T-helper 2 cell treated with Interferon-gamma antibody and Interleukin-4, amounts not matched to agents 100 ng/mL and 5 ng/mL, for 36 hours (primary cell): ENCODE results near the gene STK32C. TPM values are rescaled to one million over a fixed set of nuclear protein-coding genes. Genes with fewer than 3 reads are reported as not detected.
"Not testable (repeated sequence)": the region's sequence is repeated elsewhere in the genome, so short reads cannot be mapped to it uniquely, and the experiment has no call there.

ENCODE experiments used
- intact Hi-C: fragments of 100-400 bp; cut with micrococcal nuclease; formaldehyde crosslinking; loops from one replicate; pipeline ENCODE4 v1.15.1; 2023
- total RNA-seq: library from RNA; stranded (reverse); gene quantifications from 2 replicates; pipeline ENCODE4 v1.2.3, GENCODE V29; 2022

The STK32C gene
- total RNA-seq, 1 donor from 2014 or later: 10.6 TPM

- intact Hi-C loops: no loop called here
Measured at GRCh38 chr10:132338876-132339275, 31.1 kb upstream of the STK32C start.

DNA sequence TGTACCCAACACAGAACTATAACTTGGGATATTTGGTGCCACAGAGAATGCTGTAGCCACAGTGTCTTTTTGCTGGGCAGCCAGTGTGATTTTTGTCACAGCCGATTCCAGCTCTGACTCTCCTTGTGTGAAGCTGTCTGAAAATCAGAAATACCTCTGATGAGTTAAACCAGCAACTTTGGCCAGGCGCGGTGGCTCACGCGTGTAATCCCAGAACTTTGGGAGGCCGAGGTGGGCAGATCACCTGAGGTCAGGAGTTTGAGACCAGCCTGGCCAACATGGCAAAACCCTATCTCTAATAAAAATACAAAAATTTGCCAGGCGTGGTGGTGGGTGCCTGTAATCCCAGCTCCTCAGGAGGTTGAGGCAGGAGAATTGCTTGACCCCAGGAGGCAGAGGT is 30.1 kb upstream of the STK32C start:
- intact Hi-C loops: not testable (repeated sequence)

DNA sequence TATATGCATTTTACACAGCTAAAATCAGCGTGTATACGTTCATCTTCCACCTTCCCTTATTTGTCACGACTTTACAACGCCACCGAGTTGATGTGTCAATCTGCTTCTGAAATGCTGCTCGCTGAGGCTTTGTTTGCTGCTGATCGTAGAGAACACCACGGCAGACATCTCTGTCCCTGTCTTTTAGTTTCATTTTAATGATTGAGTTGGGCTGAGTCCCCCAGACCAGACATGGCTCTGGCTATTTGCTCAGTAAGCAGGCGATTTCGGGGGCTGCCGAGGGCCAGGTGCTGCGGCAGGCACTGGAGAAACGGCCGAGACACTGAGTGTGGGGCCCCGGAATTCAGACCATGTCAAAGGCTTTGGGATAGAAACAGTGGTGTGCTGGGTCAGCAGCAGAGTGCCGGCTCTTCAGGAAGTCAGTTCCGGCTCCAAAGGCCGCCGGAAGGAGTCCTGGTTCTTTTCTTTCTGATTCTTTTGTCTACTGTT is 29.2 kb upstream of the STK32C start:
- intact Hi-C loops: no loop called here

DNA sequence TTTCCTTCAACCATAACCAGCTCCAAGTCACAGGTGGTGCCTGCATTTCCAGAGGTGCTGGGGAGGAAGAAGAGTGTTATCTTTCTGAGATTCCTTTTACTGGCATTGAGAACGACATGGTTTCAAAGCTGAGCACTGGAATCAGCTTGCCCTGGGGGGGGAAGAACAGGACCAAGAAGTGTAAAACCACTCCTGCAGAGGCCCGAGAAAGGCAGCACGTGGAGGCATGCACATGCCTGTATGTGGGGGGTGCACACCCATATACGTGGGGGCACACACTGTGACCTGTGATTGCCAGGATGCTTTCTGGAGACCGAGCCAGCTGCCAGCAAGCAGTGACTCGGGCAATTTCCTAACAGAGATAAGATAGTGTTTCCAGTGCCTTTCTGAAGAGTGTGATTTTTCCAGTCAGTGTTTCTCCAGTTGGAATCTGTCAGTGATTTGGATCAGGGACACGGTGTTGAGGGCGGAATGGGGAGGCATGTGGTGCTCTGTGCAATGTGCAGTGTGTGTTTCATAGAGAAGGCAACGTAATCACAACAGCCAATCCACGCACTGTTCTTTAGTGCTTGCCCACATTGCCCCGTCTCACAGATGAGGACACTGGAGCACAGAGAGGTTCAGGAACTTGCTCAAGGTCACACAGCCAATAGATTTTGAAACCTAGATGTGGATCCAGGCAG is 28.5 kb upstream of the STK32C start:
- intact Hi-C loops: no loop called here

DNA sequence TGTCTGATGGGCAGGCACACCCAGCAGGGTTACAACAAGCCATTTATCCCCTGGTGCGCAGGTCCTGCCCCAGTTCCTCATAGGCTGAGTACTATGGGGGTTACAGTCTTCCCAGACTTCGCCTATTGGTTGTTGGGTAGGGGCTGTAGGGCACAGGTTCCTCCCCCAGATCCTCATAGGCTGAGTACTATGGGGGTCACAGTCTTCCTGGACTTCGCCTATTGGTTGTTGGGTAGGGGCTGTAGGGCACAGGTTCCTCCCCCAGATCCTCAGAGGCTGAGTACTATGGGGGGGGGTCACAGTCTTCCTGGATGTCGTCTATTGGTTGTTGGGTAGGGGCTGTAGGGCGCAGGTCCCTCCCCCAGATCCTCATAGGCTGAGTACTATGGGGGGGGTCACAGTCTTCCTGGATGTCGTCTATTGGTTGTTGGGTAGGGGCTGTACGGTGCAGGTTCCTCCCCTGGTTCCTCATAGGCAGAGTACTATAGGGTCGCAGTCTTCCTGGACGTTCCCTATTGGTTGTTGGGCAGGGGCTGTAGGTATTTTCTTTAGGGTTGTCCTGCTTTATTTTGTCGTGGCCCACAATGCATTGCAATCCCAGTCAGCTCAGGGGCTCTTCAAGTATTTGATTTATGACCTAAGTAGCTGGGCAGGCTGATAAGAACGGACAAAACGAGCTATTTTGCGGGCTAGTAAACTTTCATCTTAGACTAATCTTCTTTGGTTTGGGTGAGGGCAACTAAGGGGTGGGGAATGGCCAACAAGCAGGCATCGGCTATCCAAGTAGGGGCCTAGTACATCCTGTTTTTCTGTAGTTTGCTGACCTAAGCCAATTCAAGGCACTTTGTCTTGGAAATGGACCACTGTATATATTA is 27.7 kb upstream of the STK32C start:
- intact Hi-C loops: no loop called here

DNA sequence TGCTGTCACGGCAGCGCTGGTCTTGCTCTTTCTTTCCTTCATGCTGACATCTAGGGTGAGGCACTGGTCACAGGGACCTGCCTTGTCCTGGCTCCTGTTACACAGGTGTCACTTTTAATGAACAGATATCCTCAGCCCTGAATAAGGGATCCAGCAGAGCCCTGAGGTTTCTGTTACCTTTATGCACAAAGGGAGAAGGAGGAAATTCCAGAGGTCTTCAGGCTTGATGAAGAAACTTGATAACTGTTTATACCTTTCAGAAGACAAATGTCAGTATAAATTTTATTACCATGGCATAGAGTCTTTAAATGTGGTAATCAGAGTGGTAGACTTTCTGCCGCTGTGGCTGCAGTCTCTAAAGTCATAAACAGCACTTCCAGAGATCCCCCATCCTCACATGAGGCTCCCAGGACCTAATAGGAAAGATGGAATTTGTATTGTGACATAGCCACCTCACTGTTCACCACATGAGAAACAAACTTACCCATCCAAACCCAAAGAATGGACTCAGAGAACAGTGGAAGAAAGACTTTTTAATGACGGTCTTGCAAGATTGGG is 27.0 kb upstream of the STK32C start:
- intact Hi-C loops: loop anchor here (5.0 kb wide), 4 partner anchors 112 to 928 kb away; partner anchors contain the start of genes BNIP3 and PPP2R2D

GRCh38 chr10:132333386-132333785 is 25.6 kb upstream of the STK32C start:
- intact Hi-C loops: loop anchor here (2.0 to 5.0 kb wide), 6 partner anchors 111 to 929 kb away; partner anchors contain the start of genes BNIP3, INPP5A and PPP2R2D

GRCh38 chr10:132332433-132332754 is 24.6 kb upstream of the STK32C start:
- intact Hi-C loops: loop anchor here (1.0 to 5.0 kb wide), 8 partner anchors 24 to 930 kb away; partner anchors contain the start of genes BNIP3, INPP5A and PPP2R2D

GRCh38 chr10:132331601-132332432 is 24.1 kb upstream of the STK32C start, which contains the start of gene LRRC27:
Gene LRRC27 (plus strand): TSS chr10:132332193. CDS start chr10:132333525, 1,332 bp downstream.
- intact Hi-C loops: loop anchor here (1.0 to 5.0 kb wide), 10 partner anchors 24 to 930 kb away; partner anchors contain the start of genes BNIP3, INPP5A and PPP2R2D

- intact Hi-C loops: loop anchor here (5.0 kb wide), 4 partner anchors 108 to 932 kb away; partner anchors contain the start of genes BNIP3 and PPP2R2D
Measured at GRCh38 chr10:132330486-132330833, 22.7 kb upstream of the STK32C start.

GRCh38 chr10:132329565-132330485 is 22.1 kb upstream of the STK32C start:
- intact Hi-C loops: loop anchor here (5.0 kb wide), 4 partner anchors 108 to 932 kb away; partner anchors contain the start of genes BNIP3 and PPP2R2D

DNA sequence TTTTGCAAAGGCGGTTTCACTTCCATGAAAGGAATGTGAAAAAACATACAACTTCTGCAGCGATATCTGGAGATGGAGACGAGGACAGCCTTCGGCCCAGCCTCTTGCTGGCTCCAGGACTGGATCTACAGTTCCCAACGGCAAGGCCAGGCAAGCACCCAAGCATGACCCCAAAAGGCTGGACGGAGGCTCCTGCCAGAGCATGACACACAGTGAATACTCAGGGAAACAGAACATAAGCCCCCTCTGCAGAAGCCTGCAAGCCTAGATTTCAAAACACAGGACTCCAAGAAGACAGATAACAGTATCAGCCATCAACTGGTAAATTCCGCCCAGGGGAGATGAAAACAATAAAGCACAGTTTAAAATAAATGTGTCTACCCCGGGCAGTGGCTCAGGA is 21.0 kb upstream of the STK32C start:
- intact Hi-C loops: no loop called here

DNA sequence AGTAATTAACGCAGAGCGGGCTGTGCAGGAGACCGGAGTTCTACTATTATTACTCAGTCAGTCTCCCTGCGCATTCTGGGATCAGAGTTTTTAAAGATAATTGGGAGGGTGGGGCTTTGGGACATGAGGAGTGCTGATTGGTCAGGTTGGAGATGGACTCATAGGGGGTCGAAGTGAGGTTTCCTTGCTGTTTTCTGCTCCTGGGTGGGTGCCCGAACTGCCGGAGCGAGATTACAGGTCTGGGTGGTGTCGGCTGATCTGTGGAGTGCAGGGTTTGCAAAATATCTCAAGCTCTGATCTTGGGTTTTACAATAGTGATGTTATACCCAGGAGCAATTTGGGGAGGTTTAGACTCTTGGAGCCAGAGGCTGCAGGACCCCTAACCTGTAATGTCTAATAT is 20.4 kb upstream of the STK32C start:
- intact Hi-C loops: no loop called here

DNA sequence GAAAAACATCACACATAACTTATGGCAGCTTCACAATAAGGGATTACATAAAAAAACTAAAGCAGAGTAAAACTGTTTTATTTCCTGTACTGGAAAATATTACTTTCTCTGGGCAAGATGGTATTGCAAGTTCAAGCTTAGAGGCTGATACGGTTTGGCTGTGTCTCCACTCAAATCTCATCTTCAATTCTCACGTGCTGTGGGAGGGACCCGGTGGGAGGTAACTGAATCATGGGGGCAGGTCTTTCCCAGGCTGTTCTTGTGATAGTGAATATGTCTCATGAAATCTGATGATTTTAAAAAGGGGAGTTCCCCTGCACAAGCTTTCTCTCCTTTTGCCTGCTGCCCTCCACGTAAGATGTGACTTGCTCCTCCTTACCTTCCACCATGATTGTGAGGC is 19.2 kb upstream of the STK32C start:
- intact Hi-C loops: no loop called here

- intact Hi-C loops: no loop called here
Measured at GRCh38 chr10:132326344-132326889, 18.7 kb upstream of the STK32C start.

GRCh38 chr10:132324186-132324585 is 16.4 kb upstream of the STK32C start:
- intact Hi-C loops: no loop called here

GRCh38 chr10:132322586-132323048 is 14.9 kb upstream of the STK32C start:
- intact Hi-C loops: no loop called here

DNA sequence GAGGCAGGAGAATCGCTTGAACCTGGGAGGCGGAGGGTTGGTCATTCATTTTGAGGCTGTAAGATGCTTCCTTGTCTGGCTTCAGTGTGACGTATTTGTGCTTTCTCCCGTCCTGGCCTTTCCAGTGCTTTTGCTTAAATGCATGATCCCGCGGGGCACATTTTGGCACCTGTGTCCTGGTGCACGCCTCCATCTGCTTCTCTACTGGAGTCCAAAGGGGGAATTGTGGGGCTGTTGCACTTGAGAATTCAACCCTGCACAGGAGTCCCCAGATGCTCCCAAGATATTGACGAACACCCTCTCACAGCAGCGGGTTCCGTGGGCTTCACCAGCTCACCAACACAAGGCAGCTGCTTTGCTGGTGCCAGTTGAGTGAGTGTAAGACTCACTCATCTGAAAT is 14.0 kb upstream of the STK32C start:
- intact Hi-C loops: no loop called here
